ENCODE measurements around the gene NR6A1.
"Not testable (repeated sequence)": the region's sequence is repeated elsewhere in the genome, so short reads cannot be mapped to it uniquely, and the experiment has no call there.

NR6A1 gene

DNA sequence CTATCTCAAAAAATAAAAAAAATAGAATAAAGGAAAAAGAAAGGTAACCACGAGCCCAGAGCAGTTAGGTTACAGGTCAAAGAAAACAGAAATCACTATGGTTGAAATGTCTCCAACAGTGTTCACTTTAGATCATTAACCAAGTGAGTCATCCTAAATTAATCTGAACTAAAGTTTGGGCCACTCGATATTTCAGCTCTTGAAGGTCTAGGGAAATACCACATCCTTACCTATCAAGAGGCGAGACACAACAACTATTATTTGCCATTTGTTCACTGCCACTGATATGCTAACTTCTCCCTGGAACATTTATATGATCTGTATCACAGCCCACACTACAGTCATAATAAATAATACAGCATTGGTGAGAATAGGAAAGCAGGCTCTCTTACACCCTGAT lies 152.6 kb downstream of the NR6A1 start:
- no peak overlapping the region for H3K4me3 ChIP-seq (ENCODE audit: low read depth, low read length)
- DNase-seq (ENCODE audit: low read depth), result no peak
- TF ChIP-seq, protein P1, sequence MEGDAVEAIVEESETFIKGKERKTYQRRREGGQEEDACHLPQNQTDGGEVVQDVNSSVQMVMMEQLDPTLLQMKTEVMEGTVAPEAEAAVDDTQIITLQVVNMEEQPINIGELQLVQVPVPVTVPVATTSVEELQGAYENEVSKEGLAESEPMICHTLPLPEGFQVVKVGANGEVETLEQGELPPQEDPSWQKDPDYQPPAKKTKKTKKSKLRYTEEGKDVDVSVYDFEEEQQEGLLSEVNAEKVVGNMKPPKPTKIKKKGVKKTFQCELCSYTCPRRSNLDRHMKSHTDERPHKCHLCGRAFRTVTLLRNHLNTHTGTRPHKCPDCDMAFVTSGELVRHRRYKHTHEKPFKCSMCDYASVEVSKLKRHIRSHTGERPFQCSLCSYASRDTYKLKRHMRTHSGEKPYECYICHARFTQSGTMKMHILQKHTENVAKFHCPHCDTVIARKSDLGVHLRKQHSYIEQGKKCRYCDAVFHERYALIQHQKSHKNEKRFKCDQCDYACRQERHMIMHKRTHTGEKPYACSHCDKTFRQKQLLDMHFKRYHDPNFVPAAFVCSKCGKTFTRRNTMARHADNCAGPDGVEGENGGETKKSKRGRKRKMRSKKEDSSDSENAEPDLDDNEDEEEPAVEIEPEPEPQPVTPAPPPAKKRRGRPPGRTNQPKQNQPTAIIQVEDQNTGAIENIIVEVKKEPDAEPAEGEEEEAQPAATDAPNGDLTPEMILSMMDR (IDR thresholded peaks at IDR 0.05; ENCODE audit: control insufficient read depth, extremely low read depth, insufficient read depth), result no peak

DNA sequence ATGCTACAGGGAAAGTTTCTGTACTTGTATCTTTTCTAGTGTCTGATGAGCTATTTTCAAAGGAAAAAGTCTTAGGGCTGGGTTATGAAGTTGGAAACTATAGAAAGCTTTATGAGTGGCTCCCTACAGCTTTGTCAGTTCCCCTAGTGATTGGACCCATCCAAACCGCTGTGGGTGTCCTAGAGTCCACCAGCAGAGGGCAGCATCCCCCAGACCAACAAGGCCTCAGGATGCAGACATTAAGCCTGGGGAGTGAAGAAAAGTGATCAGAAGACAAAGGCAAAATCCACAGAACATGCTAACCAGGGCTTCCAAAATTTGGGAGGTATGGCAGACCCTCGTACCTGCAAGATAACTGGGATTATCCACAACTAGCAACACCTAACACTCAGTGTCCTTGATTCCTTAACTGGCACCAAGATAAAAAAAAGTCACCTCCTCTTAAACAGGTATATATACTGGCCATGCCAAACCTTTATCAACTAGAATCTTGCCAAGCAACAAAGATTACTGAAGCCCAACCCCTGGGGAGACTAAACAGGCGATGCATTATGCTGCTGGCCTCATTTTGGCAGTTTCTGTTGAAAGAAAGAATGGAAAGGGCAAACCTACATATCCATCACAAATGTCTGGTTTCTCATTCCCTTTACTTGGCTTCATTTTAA lies 153.5 kb downstream of the NR6A1 start:
- peak; percentile 48 for DNase-seq (ENCODE audit: low read depth)
- H3K4me3 ChIP-seq (ENCODE audit: low read depth, low read length), result no peak overlapping the region
- TF ChIP-seq, protein P1 (IDR thresholded peaks at IDR 0.05; ENCODE audit: control insufficient read depth, extremely low read depth, insufficient read depth), result peak; percentile 93

DNA sequence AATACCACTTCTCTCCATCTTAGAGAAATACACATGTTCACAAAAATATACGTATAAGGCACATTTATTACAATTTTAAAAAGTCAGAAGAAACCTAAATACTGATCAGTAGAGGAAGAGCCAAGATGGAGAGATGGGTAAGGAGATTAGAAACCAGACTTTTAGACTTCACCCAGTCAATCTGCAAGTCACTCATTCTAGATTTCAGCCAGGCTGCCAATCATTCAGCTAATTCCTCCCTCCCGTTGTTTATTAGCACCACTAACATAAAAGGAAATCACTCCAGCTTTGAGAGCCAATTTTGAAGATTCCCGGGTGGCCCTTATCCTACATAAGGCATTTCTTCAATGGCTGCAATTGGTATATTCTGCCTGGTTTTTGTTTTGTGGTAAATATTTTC lies 154.2 kb downstream of the NR6A1 start:
- no peak for DNase-seq (ENCODE audit: low read depth)
- H3K4me3 ChIP-seq (ENCODE audit: low read depth, low read length), result no peak overlapping the region
- TF ChIP-seq, protein P1 (IDR thresholded peaks at IDR 0.05; ENCODE audit: control insufficient read depth, extremely low read depth, insufficient read depth), result no peak

DNA sequence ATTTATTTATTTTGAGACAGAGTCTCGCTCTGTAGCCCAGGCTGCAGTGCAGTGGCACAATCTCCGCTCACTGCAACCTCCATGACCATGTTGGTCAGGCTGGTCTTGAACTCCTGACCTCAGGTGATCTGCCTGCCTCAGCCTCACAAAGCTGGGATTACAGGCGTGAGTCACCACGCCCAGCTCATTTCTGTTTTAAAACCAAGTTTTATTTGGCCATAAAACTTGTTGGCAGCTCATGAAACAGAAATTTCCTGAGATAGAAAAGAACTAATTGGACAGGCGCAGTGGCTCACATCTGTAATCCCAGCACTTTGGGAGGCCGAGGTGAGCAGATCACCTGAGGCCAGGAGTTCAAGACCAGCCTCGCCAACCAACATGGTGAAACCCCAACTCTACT lies 155.3 kb downstream of the NR6A1 start:
- DNase-seq (ENCODE audit: low read depth), result not testable (repeated sequence)

DNA sequence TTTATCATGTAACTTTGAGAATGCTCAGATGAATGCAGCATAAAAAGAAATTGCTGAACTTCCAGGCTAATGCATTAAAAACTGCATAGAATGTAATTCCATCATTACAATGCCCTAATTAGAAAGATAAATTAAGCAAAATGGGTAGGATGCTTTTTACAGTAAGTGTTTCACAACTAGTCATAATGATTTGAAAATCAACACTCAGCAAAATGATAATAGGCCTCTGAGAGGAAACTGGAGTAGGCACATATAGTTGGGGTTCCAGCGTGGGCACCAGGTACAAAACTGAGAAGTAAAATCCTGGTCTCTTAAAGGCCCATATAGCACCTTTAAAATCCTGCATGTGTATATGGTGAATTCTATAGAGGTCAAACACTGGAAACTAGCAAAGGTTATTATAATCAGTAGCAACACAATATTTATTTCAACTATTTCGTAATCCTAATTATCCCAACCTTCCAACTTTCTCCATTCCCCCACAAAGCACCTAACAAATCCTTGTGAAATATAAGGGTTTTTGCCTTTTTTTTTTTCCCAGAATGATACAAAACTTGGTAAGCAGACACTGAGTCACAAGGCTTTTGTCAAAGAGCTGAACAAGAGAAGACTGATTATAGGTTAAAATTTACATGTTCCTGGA lies 155.9 kb downstream of the NR6A1 start:
- H3K4me3 ChIP-seq (ENCODE audit: low read depth, low read length), result no peak overlapping the region
- TF ChIP-seq, protein P1 (IDR thresholded peaks at IDR 0.05; ENCODE audit: control insufficient read depth, extremely low read depth, insufficient read depth), result no peak
- no peak for DNase-seq (ENCODE audit: low read depth)

More for the DNA sequence above, 155.3 kb downstream of the NR6A1 start:
- H3K4me3 ChIP-seq (ENCODE audit: low read depth, low read length), result not testable (repeated sequence)

DNA sequence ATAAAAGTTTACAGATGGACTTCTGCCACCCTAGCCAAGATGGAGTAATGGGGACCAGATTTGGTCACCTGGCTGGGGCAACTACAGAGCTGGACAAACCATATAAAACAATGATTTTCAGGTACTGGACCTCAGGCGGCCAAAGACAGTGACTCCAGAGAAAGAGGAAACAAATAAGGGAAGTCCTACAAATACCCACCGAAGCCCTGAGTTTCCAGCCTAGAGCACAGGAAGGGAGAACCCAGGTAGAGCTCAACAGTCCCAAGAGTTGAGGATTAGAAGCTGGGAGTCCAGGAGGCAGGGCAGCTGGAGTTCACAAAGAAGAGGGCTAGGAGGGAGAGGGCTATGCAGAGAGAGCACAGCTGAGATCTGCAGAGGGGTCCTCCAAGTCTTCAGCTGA lies 157.3 kb downstream of the NR6A1 start:
- no peak for DNase-seq (ENCODE audit: low read depth)
- TF ChIP-seq, protein P1 (IDR thresholded peaks at IDR 0.05; ENCODE audit: control insufficient read depth, extremely low read depth, insufficient read depth), result no peak
- H3K4me3 ChIP-seq (ENCODE audit: low read depth, low read length), result no peak overlapping the region

DNA sequence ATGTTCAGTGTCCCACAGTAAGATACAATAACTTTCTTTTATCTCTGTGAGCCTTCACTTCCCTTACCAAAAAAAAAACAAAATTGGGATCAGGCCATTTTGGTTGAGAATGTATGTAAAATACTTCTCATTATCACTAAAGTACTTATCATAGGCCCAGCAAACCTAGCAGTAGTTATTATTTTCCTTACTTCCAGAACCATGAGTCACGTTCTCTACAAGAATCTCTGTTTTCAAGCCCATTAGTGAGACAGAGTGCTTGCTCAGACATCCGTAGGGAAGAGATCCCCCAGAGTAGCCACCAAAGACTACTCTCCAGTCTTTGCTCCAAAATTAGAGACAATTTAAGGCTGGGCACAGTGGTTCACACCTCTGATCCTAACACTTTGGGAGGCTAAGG lies 160.0 kb downstream of the NR6A1 start:
- no peak for DNase-seq (ENCODE audit: low read depth)

More for the DNA sequence above, 160.0 kb downstream of the NR6A1 start:
- no peak overlapping the region for H3K4me3 ChIP-seq (ENCODE audit: low read depth, low read length)
- TF ChIP-seq, protein P1 (IDR thresholded peaks at IDR 0.05; ENCODE audit: control insufficient read depth, extremely low read depth, insufficient read depth), result no peak

Data from LNCaP clone FGC (cell line).